Stimulated activated effector memory CD8-positive, alpha-beta T cell treated with anti-CD3 and anti-CD28 coated beads, Interleukin-12 subunit alpha, Interleukin-12 subunit beta, amount 100 ng/mL, for 72 hours (primary cell): ENCODE data around the gene CEP131.

Experiments
- ATAC-seq: fragments of 150-1000 bp; cut with Tn5 transposase; 2 replicates; pipeline ENCODE4 v1.10.0; 2021
- DNase-seq, 2 donors: peaks; one replicate each; pipeline ENCODE4 v3.0.0; 2021 to 2022; ENCODE audit warnings: low spot score in 2 of 2
- H3K27ac Mint-ChIP-seq: one replicate; pipeline ENCODE4 v1.8.0; 2022; ENCODE audit warnings: mild to moderate bottlenecking, mixed read lengths
- H3K36me3 Mint-ChIP-seq: one replicate; pipeline ENCODE4 v1.8.0; 2022; ENCODE audit warnings: mild to moderate bottlenecking, mixed read lengths
- H3K4me1 Mint-ChIP-seq: one replicate; pipeline ENCODE4 v1.8.0; 2022; ENCODE audit warnings: mixed read lengths
- H3K4me3 Mint-ChIP-seq: one replicate; pipeline ENCODE4 v1.8.0; 2022; ENCODE audit warnings: mild to moderate bottlenecking, mixed read lengths
- H3K9me3 Mint-ChIP-seq: one replicate; pipeline ENCODE4 v1.8.0; 2022; ENCODE audit warnings: mixed read lengths

CEP131 gene

DNA sequence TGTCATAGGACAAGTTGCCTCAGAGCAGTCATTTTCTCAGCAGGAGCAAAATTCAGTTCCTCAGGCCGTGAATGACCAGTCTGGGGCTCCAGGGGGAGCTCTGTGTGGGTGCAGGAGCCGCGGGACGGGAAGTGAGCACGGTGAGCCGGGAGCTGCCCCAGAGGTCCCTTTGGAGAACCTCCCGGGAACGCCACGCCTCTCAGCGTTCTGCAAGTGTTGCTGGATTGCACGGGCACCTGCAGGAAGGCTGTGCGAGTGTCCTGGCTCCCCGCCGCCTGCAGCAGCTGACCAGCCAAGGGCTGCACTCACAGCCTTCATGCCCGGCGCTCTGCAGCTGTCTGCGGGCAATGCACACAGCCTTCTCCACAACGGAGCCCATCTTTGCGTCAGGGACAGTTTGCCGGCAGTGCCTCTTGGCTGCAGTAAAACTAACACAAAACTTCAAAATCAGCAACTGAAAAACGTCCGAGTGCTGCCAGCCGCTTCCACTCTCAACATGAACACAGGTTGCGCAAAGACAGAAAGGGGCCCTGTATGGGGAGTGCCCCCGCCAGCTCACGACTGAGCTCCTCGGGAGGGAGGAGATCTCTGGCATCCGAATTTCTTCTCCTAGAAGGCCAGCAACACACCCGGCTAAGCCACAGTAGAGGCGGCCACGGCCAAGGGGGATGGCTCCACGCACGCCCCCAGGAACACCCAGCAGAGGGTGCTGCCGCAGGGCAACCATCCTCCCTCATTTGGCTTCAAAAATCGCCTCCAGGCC, 32.4 kb upstream of the CEP131 start:
- H3K27ac Mint-ChIP-seq = no peak overlapping the region
- H3K36me3 Mint-ChIP-seq = peaks cover 54% of the 10 kb centered on the region
- DNase-seq (no peak), ATAC-seq (no peak)
- no peaks in the 10 kb centered on the region for H3K9me3 Mint-ChIP-seq
- no peak overlapping the region for H3K4me3 Mint-ChIP-seq
- peaks cover 19% of the 10 kb centered on the region for H3K4me1 Mint-ChIP-seq

DNA sequence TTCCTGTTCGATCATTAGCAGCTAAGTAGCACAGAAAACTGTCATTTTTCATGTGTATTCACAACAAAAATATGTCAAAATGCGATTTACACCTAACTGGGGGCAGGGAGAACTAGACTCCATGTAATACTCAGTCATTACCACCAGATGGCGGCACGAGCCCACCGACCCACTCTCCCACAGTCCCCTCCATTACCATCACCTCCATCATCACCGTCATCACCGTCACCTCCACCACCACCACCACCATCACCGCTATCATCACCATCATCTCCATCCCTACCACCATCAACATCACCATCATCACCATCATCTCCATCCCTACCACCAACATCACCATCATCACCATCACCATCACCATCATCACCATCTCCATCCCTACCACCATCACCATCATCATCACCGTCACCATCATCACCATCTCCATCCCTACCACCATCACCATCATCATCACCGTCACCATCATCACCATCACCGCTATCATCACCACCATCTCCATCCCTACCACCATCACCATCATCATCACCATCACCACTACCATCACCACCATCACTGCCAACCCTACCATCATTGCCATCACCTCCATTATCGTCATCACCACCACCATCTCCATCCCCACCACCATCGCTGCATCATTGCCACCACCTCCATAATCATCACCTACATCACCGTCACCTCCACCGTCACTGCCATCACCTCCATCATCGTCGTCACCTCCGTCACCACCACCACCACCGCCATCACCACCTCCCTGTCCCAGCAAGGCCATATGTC, 30.8 kb upstream of the CEP131 start:
- Mint-ChIP-seq H3K4me3 (no peak overlapping the region), H3K4me1 (peaks cover 19% of the 10 kb centered on the region), H3K9me3 (no peaks in the 10 kb centered on the region), H3K27ac (peak overlapping the region; percentile 70), H3K36me3 (peaks cover 56% of the 10 kb centered on the region)
- ATAC-seq (peak; percentile 68), DNase-seq (peak in 1 of 2 donors; percentile 44)

DNA sequence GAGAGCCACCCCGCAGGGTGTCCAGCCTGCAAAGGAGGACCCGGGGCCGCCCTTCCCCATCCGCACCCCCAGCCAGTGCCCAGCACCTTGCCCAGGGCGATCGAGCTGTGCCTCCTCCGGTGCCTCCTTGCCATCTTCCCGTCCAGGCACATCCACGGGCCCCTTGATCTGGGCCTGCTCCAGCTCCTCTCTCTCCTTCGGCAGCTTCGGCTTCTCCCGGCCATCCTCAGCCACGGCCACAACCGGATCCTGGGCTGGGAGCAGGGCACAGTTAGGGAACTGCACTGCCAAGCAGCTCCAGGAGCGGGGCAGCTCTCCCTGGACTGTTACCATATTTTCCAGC, 30.2 kb upstream of the CEP131 start:
- peak overlapping the region; percentile 70 for H3K27ac Mint-ChIP-seq
- H3K4me3 Mint-ChIP-seq = no peak overlapping the region
- H3K4me1 Mint-ChIP-seq = peaks cover 19% of the 10 kb centered on the region
- H3K9me3 Mint-ChIP-seq = no peaks in the 10 kb centered on the region
- ATAC-seq = no peak
- peaks cover 59% of the 10 kb centered on the region for H3K36me3 Mint-ChIP-seq
- DNase-seq = no peak

DNA sequence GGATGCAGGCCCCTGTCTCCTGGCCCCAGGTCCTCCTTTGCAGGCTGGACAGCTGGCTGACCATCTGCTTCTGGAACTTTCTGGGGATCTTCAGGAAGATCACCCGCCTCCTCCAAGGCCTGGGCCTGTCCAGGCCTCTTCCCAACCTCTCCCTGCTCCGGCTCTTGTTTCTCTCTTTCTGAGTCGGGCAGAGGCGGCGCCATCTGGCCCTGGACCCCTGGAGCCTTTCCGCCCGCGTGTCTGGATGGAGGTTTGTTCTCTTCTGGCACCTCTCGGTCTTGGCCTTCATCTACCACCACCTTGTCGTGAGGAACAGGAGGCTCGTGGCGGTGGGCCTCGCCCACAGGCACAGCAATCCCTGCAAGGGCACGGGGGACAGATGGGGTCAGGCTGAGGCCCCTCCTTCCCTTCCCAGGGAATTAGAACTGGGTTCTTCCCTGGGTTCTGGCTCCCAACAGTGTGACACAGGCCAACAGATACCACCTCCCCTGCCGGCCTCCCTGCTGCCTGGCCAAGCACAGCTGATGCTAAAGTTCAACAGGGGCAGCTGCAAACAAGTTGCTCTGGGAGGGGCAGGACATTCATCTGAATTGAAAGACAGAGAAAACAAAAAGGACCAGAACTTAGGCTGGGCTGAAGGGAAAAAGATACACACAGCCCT, 29.7 kb upstream of the CEP131 start:
- ATAC-seq (no peak), DNase-seq (no peak)
- Mint-ChIP-seq H3K4me3 (no peak overlapping the region), H3K36me3 (peaks cover 62% of the 10 kb centered on the region), H3K4me1 (peaks cover 19% of the 10 kb centered on the region), H3K9me3 (no peaks in the 10 kb centered on the region), H3K27ac (peak overlapping the region; percentile 70)

DNA sequence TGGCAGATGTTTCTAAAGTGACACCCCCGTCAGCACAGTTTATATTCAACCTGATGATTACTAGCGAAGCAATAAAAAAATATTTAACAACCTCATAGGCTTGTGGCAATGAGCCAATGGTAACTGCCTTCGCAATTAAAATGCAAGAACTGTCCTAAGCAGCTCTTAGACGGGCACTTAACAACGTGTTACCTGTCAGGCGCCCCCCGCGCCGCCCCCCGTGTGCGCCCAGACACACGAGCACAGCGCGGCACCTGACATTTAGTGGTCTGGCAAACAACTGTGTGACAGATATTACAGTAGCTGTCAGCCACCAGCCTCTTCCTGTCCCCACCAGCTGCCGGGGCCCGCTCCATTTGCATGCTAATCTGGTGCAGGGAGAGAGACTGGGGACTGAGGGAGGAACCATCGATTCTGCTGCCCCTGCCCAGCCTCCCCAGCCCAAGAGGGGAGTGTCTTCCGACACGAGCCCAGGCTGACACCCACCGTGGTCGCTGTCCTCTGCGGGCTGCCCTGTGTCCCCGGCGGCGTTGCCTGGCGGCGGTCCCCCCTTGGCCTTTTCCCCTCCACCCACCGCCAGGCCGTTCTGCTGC, 29.0 kb upstream of the CEP131 start:
- H3K4me1 Mint-ChIP-seq = peaks cover 25% of the 10 kb centered on the region
- peaks cover 63% of the 10 kb centered on the region for H3K36me3 Mint-ChIP-seq
- H3K27ac Mint-ChIP-seq = no peak overlapping the region
- H3K4me3 Mint-ChIP-seq = no peak overlapping the region
- H3K9me3 Mint-ChIP-seq = no peaks in the 10 kb centered on the region
- DNase-seq = no peak
- ATAC-seq = no peak

DNA sequence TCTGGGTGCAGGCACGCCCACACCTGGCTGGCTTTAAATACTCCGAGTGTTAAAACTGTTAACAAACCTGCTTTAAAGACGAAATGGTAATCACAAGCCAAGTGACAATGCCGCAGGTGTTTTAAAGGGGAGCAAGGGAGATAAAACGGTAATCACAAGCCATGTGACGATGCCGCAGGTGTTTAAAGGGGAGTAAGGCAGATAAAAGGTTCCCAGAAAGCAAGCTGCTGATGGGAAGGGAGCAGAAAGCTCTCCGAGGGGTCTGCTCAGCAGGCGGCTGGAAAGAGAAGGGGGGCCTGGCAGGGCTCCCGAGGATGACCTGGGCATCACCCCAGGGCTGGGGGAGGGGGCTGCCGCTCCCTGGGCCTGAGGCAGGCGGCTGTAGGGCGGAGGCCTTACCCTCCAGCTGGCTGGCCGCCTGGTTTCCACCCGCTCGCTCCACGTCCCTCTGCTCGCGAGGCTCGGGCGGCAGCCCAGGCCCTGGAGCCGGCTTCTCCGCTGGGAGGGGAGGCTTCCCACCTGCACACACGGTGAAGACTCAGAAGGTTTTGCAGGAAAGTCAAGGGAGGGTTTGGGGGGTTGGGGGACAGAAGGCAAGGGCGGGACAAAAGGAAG, 28.4 kb upstream of the CEP131 start:
- no peak overlapping the region for H3K4me3 Mint-ChIP-seq
- ATAC-seq (no peak), DNase-seq (no peak)
- H3K36me3 Mint-ChIP-seq = peaks cover 64% of the 10 kb centered on the region
- H3K27ac Mint-ChIP-seq = no peak overlapping the region
- H3K9me3 Mint-ChIP-seq = no peaks in the 10 kb centered on the region
- H3K4me1 Mint-ChIP-seq = peaks cover 26% of the 10 kb centered on the region

DNA sequence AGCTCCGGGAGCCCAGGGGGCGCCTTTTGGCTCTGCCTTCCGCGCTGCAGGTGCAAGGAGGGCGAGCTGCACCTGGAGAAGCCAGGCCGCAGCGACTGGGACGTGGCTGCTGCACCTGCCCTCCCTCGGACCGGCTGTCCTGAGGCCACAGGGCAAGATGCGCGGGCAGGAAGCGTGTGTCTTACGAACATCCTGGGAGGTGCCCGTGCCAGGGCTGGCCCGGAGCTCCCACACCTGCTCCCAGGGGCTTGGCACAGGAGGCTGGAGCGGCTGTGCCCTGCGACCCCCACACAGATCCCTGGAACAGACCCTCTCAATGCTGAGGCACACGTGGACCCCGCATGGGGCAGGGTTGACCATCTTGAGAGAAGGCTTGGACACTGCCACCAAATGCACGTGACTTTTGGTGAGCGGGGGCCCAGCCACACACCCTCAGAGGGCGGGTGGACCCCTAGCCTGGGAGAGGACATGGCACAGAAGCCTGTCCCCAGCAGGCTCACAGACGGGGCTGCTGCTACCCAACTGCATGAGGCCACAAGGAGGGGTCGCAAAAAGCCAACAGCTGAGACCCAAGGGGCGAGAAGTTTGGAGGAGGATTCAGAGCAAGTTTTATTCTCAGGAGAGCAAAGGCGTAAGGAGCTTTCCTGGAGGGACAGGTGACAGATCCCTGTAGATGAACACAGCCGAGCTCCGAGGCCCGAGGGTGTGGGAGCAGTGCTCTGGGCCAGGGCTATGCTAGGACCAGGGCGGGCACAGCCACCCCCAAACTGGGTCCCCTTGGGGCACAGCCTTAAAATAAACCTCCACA, 27.7 kb upstream of the CEP131 start:
- H3K4me3 Mint-ChIP-seq = no peak overlapping the region

DNA sequence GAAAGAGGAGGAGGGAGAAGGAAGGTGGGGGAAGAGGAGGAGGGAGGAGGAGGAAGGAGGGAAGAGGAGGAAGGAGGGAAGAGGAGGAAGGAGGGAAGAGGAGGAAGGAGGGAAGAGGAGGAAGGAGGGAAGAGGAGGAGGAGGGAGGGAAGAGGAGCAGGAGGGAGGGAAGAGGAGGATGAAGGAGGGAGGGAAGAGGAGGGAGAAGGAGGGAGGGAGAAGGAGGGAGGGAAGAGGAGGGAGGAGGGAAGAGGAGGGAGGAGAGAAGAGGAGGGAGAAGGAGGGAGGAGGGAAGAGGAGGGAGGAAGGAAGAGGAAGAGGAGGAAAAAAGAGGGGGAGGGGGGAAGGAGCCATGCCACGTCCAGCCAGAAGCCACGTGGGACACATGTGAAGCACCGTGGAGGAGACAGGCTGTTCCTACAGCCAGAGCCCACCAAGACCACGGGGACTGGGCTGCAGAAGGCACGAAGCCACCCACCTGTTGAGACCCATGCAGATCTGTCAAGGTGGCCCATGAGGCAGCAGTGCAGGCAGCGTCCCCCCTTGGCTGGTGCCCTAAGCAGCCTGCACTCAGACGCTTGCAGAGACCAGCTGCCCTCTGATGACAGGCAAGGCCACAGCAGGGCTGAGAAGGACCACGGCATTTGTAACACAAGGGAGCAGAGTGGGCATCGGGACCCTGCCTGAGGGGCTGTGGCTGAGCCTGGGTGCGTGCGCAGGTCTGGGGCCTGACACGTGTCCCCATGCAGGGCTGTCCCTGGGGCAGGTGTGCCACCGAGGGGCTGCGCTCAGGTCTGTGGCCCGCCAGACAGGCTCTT, 26.7 kb upstream of the CEP131 start:
- Mint-ChIP-seq H3K9me3 (no peaks in the 10 kb centered on the region), H3K4me1 (peaks cover 36% of the 10 kb centered on the region), H3K36me3 (peaks cover 78% of the 10 kb centered on the region), H3K27ac (peak overlapping the region; percentile 29), H3K4me3 (no peak overlapping the region)
- DNase-seq (no peak), ATAC-seq (no peak)

More for the DNA sequence above, 27.7 kb upstream of the CEP131 start:
- Mint-ChIP-seq H3K27ac (no peak overlapping the region), H3K36me3 (peaks cover 69% of the 10 kb centered on the region), H3K9me3 (no peaks in the 10 kb centered on the region), H3K4me1 (peaks cover 26% of the 10 kb centered on the region)
- ATAC-seq (no peak), DNase-seq (no peak)

DNA sequence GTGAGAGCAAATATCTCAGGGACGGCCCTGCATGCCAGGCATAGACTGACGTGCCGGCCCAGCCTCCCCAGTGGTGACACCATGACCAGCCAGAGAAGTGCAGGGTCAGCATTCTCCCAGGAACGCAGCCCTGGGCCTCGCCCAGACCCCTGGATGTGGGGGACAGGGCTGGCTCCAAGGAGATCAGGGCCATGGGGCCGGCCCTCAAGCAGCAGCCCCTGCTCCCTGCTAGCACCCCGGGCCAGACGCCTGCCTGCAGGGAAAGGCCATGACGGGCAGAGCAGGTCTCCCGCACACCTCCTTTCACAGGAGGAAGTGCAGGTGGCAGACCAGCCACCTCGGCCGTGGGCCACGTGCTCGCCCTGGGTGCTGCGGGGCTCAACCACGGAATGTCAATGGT, 25.9 kb upstream of the CEP131 start:
- Mint-ChIP-seq H3K9me3 (no peaks in the 10 kb centered on the region), H3K4me1 (peaks cover 30% of the 10 kb centered on the region), H3K4me3 (no peak overlapping the region), H3K27ac (peak overlapping the region; percentile 29), H3K36me3 (peaks cover 85% of the 10 kb centered on the region)
- ATAC-seq (no peak), DNase-seq (no peak)

DNA sequence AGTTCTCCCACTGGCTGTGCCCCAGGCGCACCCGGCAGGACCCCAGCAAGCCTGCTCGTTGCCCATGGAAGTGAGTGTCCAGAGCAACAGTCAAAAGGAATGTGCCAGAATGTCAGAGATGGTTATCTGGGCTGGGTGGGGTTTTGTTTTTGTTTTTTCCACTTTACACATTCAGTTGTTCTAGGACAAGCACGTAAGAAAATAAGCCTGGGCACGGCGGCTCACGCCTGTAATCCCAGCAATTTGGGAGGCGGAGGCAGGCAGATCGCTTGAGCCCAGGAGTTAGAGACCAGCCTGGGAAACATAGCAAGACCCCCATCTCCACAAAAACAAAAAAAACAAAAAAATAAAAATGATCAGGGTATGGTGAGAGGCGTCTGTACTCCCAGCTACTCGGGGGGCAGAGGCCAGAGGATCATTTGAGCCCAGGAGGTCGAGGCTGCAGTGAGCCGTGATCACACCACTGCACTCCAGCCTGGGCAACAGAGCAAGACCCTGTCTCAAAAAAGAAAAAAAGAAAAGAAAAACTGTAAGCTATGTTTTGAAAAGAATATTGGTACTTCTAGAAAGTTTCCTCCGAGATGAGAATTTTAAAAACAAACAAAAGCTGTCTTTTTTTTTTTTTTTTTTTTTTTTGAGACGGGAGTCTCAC, 24.7 kb upstream of the CEP131 start:
- H3K4me1 Mint-ChIP-seq = peaks cover 23% of the 10 kb centered on the region
- no peak overlapping the region for H3K4me3 Mint-ChIP-seq
- no peak for DNase-seq
- no peak overlapping the region for H3K27ac Mint-ChIP-seq
- H3K9me3 Mint-ChIP-seq = no peaks in the 10 kb centered on the region
- ATAC-seq = no peak
- H3K36me3 Mint-ChIP-seq = peaks cover 79% of the 10 kb centered on the region

DNA sequence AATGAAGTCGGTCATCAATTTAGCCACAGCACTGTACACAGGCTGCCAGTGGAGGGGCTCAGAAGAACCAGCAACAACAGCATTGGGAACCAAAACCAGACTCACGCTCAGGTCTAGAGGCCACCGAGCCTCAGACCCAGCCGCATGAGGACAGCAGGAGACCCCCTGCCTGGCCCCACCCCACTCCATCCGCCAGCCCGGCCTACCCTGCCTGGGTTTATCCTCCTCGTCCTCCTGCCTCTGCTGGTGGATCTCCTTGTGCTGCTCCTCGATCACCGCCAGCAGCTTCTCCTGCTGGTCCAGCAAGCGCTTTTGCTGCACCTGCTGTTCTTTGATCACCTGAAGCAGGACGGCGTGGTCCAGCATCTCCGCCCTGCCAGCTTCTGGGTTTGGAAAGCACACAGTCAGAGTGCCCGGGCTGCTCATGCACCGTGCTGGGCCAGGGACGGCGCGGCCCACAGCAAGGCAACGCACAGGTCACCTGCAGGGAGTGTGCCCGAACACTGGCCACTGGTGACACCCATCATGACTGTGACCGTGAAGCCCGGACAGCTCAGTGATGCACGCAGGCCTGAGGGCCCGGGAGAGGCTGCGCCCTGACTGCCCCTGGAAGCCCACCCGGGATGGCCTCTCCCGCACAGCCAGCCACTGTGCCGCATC, 24.0 kb upstream of the CEP131 start:
- H3K36me3 Mint-ChIP-seq = peaks cover 79% of the 10 kb centered on the region
- no peak overlapping the region for H3K4me3 Mint-ChIP-seq
- no peak overlapping the region for H3K27ac Mint-ChIP-seq
- DNase-seq = no peak
- ATAC-seq = no peak
- H3K9me3 Mint-ChIP-seq = no peaks in the 10 kb centered on the region
- H3K4me1 Mint-ChIP-seq = peaks cover 25% of the 10 kb centered on the region

DNA sequence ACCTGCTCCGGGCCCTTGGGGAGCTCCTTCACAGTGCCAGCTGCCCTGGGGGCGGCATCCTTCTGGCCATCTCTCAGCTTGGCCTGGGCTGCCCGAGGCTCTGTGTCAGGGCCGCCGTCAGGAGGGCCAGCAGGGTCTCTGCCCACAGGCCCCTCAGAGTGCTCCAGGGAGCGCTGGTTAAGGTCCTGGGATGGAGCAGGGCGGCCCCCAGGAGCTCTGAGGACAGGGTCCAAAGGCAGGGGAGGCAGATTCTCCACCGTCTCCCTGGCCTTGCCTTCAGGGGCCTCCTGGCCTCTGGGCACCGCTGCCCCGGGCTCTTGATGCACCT, 23.5 kb upstream of the CEP131 start:
- peaks cover 79% of the 10 kb centered on the region for H3K36me3 Mint-ChIP-seq

DNA sequence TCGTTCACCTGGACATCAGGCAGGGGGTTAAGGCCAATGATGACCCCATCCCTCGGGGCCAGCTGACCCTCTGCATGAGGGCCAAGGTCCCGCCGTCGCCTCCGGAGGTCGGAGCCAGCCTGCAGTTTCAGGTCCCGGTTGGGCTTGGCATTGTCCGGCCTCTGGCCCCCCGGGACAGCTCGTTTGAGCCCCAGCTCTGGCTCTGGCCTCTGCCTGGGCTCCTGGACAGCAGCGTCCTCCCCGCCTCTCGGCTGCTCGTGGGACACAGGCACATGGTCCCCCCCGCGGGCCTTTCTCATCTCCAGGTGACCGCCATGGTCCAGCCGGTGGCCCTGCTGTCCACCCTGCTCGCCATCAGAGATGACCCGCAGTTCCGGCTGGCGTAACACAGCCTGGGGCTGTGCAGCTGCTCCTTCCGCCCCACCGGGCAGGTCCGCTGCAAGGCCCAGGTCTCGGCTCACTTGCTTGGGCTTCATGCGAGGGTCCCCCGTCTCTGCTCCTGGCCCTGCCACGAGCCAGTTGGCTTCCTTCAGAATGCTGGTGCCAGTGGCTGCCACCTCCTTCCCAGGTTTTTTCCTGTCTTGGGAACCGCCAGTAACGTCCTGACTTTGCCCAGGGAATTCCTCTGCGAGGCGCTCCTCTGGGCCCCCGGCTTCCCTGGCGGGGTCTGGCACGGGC, 23.0 kb upstream of the CEP131 start:
- Mint-ChIP-seq H3K27ac (peak overlapping the region; percentile 71), H3K36me3 (peaks cover 79% of the 10 kb centered on the region)
- ATAC-seq = no peak

More for the DNA sequence above, 23.5 kb upstream of the CEP131 start:
- H3K9me3 Mint-ChIP-seq = no peaks in the 10 kb centered on the region
- H3K4me3 Mint-ChIP-seq = no peak overlapping the region
- H3K27ac Mint-ChIP-seq = no peak overlapping the region
- peaks cover 30% of the 10 kb centered on the region for H3K4me1 Mint-ChIP-seq
- ATAC-seq (no peak), DNase-seq (no peak)

More for the DNA sequence above, 23.0 kb upstream of the CEP131 start:
- Mint-ChIP-seq H3K4me3 (no peak overlapping the region), H3K9me3 (no peaks in the 10 kb centered on the region), H3K4me1 (peaks cover 35% of the 10 kb centered on the region)
- DNase-seq = no peak
